GM18499 (cell line): ENCODE data around the gene MT1H.
A peak's percentile ranks its signal among the peaks of the same experiment; 100 is the strongest.
"Not testable (repeated sequence)": the region's sequence is repeated elsewhere in the genome, so short reads cannot be mapped to it uniquely, and the experiment has no call there.

Experiments used
- ATAC-seq: cut with Tn5 transposase; IDR thresholded peaks from one replicate; pipeline ENCODE4 v1.9.1; 2021; ENCODE audit warnings: moderate number of reproducible peaks; ENCODE audit not compliant: insufficient read depth, unreplicated experiment

MT1H gene

GRCh38 chr16:56669005-56669839 is at the start of gene MT1H:
Gene MT1H, plus strand, starts transcription at chr16:56669814. Its CDS starts 71 bp downstream, at chr16:56669885.
- ATAC-seq = no peak

GRCh38 chr16:56620339-56620897 is 49.2 kb upstream of the MT1H start:
- no peak for ATAC-seq

- ATAC-seq = not testable (repeated sequence)
Measured at GRCh38 chr16:56621665-56622445, 47.8 kb upstream of the MT1H start.

GRCh38 chr16:56623184-56623583 is 46.4 kb upstream of the MT1H start:
- ATAC-seq = not testable (repeated sequence)

GRCh38 chr16:56623637-56624036 is 46.0 kb upstream of the MT1H start:
- ATAC-seq = no peak

- ATAC-seq = no peak
Measured at GRCh38 chr16:56625140-56625942, 44.3 kb upstream of the MT1H start, which contains the start of gene MT1E. Gene MT1E, plus strand, starts transcription at chr16:56625781. Its CDS starts 71 bp downstream, at chr16:56625852.

- ATAC-seq = no peak
Measured at GRCh38 chr16:56625943-56626654, 43.5 kb upstream of the MT1H start.

- no peak for ATAC-seq
Measured at GRCh38 chr16:56626685-56627084, 42.9 kb upstream of the MT1H start.

- no peak for ATAC-seq
Measured at GRCh38 chr16:56628486-56629350, 40.9 kb upstream of the MT1H start.

- ATAC-seq = no peak
Measured at GRCh38 chr16:56629531-56629930, 40.1 kb upstream of the MT1H start.

- peak; percentile 88 for ATAC-seq
Measured at GRCh38 chr16:56630134-56630533, 39.5 kb upstream of the MT1H start.

GRCh38 chr16:56631197-56631596 is 38.4 kb upstream of the MT1H start:
- no peak for ATAC-seq

- ATAC-seq = no peak
Measured at GRCh38 chr16:56631832-56632155, 37.8 kb upstream of the MT1H start.

- no peak for ATAC-seq
Measured at GRCh38 chr16:56632156-56632847, 37.3 kb upstream of the MT1H start, which contains the start of gene MT1M. Gene MT1M, plus strand, starts transcription at chr16:56632659. Its CDS starts 73 bp downstream, at chr16:56632732.

- no peak for ATAC-seq
Measured at GRCh38 chr16:56632848-56633365, 36.7 kb upstream of the MT1H start.

GRCh38 chr16:56633535-56633934 is 36.1 kb upstream of the MT1H start:
- ATAC-seq = no peak

GRCh38 chr16:56634715-56635440 is 34.7 kb upstream of the MT1H start:
- no peak for ATAC-seq
